KG1 (cell line): ENCODE measurements around the gene CACNA1C.
"Not testable (repeated sequence)": the region's sequence is repeated elsewhere in the genome, so short reads cannot be mapped to it uniquely, and the experiment has no call there.

Source experiments
- DNase-seq: peaks from one replicate; lab custom pipeline; 2025; lab: John Stamatoyannopoulos, UW

CACNA1C gene

DNA sequence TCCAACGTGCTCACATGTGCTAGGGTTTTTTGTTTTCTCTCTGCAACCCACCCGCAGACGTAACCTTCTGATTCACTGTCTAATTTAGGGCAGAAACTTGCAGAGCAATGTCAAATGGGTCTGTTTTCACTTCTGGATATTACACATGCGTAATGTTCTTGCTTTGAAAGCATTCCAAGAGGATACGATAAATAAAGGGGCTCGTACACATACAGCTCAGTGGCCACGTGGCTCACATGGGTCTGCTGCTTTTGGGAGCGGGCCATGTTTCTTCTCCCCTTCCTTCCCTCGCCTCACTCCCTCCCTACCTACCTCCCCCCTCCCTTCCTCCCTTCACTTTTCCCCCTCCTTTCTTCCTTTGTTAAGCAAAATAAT, 23.4 kb downstream of the CACNA1C start:
- no peak for DNase-seq

DNA sequence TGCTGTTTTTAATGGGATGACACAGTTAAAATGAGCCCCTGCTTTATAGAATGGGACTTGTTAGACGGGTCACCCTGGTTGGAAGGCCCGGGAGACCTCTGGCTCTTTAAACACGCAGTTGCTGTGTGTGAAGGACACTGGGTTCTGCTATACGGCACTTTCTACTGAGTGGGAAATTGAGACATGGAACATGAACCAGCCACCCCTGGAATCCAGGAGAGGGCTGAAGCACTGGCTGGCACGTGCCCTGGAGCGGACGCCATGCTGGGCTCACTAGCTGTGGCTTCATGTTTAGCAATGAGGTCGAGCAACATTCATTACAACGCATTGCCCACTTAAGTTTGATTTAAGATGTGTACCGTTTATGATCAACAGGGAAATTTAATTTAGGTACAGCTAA, 23.9 kb downstream of the CACNA1C start:
- DNase-seq = no peak

DNA sequence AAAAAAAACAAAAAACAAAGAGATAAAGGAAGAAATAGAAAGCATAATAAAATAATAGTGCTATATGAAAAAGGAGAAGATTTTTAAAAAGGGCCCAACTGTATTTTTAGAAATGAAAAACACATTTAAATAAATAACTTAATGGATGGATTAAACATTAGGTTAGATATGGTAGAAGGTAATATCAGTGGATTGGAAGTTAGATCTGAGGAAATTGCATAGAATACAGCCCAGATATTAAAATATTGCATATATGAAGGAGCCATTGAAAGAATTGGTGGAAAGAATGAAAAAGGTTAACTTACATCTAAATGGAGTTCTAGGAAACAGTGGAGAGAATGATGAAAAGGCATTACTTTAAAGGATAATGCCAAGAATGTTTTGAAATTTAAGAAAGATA, 27.8 kb downstream of the CACNA1C start:
- DNase-seq = no peak

DNA sequence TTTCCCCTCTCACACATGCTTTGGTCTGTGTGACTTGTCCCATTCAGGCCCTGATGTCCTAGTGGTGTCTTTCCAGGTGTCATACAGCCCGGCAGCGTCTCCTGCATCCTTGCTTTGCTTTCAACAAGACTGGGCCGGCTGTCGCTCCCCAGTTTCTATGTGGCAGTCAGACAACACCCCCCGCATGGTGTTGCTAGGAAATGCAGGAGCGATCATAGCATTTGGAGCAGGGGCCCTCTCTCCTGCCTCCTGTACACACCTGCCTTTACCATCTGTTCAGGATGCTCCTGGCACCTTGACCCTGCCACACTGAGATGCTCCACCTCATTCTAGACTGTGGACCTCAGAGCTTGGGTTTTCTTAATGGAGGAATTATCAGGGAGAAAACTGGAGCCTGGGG, 29.5 kb downstream of the CACNA1C start:
- DNase-seq = no peak

DNA sequence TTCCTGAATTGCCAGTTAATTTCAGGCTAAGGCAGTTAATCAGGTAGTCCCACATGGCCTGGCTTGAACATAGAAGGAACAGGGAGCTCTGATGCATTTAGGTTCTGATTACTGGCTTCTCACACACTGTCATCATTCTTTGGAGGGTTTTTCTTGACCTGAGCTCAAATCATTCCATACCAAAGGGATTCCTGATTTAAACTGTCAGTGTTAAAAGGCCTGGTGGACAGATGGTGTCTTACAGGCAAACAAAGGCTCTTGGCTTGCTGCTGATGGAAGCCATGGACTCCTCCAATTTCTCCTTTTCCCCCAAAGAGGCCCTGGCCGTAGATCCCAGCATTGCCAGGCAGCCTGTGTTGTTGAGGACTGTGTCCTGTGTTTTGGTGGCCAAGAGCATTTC, 30.2 kb downstream of the CACNA1C start:
- no peak for DNase-seq

DNA sequence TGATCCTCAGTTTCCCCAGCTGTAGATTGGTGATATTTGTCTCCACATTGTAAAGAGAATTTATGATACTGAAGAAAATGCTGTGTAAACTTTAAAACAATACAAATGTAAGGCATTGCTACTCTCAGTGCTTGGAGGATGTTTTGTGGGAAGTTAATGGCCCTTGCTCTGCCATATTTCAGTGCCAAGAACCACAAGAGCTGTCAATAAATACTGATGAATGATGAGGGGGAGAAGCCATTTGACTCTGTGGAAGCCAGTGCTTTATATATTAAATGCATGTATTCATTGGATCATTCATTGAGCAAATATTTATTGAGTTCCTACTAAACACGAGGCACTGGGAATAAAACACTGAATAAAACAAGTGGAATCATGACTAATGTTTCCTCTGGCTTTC, 30.8 kb downstream of the CACNA1C start:
- no peak for DNase-seq

DNA sequence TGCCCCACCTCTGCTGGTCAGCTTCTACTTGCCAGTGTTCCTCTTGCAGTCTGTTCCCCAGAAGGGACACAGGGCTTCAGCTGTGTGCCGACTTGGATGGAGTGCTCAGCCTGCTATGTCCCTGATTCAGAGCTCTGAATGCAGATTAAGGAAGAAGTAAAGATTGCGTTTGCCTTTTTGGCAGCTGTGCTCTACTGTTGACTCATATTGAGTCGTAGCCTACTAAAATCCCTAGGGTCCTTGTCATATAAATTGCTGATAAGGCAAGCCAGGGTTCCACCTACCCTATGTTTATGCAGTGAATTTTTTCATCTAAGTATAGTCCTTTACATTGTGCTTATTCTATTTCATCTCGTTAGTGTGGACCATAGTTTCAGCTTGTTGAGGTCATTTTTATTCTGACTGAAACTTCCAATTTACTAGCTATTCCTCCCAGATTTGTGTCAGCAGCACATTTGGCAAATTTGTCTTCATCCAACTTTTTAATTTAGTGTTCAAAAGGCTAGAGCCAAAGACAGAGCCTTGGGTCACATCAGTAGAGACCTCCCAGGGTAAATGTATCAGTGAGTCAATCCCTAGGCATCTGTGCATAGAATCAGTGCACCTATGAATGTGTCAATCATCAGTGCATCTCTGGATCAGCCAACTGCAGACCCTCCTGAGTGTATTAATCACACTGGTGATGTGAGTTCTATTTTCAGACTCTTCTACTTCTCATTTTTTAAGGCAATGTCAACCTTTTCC, 31.9 kb downstream of the CACNA1C start:
- no peak for DNase-seq

DNA sequence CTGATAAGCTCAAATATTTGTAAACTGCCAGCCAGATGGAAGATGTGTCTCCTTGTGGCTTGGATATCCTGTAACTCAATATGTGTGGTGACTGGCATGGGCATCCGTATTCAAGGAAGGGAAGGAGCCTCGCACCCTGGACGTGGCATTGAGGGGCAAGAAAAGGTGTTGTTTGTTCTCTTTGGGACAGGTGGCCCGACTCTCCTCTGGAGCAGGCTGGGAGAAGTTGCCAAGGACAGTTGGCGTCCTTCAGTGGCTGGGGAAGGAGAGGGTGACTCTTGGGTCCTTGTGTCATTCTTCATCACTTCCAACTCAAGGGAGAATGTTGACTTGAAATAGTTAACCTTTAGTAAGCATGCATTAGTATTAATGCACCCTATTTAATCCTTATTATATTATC, 39.6 kb downstream of the CACNA1C start:
- no peak for DNase-seq

DNA sequence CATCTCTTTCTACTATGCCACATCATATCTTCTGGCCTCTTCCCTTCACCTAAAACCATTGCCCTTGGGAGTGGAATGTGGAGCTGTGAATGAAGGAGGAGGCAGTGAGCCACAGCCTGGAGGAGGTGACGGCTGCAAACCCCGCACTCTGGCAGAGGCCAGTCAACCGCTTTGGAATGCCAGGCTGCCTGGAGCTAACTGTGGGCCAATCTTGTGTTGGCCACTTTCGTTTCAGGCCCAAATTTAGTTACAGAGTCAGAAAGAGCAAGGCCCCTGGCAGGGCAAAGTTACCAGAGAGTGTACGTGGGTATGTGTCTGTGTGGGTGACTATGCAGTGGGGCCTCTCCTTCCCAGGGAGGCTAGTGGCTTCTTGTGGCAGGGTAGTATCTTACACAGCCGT, 40.1 kb downstream of the CACNA1C start:
- DNase-seq = no peak

DNA sequence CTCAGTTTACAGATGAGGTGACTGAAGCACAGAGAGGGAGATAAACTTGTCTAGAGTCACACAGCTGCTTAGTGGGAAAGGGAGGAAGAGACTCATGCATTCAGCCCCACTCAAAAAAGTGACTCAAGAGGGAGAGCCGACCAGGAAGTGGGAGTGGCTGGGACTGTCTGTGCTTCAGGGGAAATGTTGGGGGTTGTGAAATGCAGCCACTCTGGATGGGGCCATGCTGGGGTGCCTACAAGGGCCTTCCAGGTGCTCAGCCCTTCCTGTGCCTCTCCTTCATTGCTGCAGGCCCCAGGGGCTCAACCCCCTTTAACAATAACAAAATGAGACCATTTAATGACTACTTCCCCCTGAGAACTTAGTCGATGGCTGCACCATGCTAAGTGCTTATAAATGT, 41.8 kb downstream of the CACNA1C start:
- no peak for DNase-seq

DNA sequence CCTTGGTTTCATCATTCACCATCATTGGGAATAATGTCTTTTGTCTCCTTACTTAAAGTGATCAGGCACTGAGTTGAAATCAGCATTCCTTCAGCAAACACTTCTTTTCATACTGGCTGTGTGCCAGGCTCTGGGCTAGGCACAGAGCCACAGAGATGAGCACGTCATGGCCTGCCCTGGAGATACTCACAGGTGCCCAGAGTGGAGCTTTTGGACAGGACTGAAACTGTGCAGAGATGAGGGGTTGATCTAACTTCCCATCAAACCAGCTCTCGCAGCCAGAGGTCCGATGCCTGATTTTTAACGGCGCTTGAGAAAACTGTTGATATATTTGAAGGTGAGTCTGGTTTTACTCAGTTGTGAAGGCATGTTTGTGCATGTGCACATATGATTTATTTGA, 43.1 kb downstream of the CACNA1C start:
- no peak for DNase-seq

DNA sequence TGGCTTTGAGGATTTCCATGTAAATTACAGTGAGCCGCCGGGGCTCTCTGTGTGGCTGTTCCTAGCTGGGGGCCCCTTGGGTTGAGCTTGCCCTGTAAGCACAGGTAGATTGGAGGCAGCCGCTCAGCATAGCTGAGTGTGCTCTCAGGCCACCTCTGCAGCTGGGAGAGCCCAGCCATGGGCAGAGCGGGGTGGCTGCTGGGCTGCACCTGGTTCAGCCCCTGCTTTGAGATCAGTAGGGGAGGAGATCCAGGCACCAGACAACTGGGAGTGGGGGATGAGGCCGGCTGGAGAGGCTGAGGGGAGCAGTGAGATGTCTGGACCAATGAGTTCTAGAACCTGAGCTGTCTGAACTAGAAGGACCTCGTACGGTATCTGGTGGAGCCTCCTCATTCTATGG, 44.8 kb downstream of the CACNA1C start:
- DNase-seq = no peak

DNA sequence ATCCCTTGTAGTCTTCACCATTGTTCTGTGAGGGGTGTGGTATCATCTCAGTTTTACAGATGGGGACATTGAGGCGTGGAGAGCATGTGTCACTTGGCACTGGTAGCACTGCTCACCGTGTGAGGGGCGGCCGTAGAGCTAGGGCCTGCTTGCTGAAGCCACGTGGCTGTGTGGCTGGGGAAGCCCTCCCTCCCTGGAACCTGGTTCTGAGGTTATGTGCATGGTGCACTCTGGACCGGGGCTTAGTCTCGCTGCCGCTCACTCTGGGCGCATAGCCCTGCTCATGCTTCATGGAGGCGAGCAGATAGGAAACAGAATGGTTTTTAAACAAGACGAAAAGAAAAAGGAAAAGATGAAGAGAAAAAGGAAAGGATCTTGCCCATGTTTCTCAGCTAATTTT, 46.1 kb downstream of the CACNA1C start:
- no peak for DNase-seq

DNA sequence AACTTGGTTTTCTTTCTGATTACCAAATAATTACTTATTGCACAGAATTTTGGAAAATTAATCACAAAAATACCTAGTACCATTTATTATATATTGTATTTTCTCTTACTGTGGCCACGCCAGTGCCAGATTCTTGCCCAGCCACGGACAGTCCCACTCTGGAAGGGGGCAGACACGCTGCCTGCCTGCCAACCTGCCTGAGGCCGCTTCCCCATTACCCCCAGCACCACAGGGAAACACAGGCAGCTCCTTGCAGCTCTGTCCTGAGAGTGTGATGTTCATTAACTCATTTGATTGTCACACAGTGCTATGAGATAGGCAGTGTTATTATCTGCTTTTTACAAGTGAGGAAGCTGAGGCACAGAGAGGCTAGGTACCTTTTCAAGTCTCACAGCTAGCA, 46.8 kb downstream of the CACNA1C start:
- DNase-seq = no peak

DNA sequence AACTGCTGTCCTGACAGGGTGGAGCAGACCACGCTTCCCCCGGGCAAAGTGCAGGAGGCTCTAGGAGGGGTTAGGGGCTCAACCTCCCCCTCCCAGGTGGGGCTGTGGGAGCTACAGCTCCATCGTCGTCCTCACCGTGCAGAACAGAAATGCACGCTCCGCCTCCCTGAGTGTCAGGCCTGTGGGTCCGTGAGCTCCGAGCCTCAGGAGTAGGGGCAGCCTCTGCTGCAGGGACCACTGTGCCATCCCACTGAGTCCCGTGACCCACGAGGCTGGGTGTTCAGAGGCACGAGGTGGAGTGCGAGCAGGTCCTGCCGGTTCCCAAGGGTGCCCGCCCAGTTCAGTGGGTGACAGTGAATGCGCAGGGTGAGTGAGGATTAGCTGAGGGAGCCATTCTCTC, 48.6 kb downstream of the CACNA1C start:
- DNase-seq = no peak

DNA sequence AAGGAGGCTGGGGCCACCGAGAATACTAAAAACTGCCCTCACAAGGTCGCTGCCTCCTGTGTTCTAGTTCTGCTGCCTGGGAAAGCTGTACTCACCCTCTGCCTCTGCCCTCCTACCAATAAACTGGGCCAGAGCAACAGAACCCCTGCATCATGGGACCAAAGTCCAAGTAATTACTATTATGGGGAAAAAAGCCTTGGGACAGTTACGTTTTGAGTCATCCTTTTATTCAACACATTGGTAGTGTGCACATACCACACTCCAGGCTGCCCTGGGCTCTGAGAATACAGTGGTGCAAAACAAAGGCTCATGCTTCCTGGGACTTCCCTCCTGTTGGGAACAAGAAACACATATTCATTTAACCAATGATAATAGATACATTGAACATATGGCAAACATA, 49.0 kb downstream of the CACNA1C start:
- DNase-seq = no peak

DNA sequence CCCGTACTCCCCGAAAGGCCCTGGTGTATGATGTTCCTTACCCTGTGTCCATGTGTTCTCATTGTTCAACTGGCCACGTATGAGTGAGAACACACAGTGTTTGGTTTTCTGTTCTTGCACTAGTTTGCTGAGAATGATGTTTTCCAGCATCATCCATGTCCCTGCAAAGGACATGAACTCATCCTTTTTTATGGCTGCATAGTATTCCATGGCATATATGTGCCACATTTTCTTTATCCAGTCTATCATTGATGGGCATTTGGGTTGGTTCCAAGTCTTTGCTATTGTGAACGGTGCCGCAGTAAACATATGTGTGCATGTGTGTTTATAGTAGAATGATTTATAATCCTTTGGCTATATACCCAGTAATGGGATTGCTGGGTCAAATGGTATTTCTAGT, 49.9 kb downstream of the CACNA1C start:
- not testable (repeated sequence) for DNase-seq

DNA sequence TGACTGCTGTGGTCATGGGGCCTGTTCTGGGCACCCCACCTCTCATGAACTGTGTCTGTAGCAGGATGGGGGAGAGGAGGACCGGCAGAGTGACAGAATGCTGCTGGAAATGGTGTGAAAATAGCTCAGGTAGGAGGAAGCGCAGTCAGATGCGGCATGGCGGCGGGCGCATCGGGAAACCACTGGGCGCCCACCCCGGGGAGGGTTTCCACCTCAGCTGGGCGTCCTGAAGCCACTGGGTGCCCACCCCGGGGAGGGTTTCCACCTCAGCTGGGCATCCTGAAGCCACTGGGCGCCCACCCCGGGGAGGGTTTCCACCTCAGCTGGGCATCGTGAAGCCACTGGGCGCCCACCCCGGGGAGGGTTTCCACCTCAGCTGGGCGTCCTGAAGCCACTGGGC, 52.6 kb downstream of the CACNA1C start:
- DNase-seq = not testable (repeated sequence)

DNA sequence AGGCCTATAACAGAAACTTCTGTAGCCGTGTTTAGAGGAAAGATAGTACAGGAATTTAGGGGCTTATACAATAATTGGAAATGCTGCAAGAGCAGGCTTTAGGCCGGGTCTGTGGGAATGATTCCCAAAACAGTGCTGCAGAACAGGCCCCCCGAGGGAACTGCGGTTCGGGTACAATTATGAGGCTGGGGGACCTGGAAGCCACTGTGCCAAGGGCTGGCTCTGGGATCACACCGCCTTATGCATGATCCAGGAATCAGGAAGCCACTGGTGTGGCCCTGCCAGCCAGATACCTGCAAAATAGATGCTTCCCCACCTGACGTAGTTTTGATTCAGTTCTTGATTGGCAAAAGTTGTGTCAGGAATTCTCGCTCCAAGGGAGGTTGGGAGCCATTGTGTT, 55.4 kb downstream of the CACNA1C start:
- DNase-seq = no peak

DNA sequence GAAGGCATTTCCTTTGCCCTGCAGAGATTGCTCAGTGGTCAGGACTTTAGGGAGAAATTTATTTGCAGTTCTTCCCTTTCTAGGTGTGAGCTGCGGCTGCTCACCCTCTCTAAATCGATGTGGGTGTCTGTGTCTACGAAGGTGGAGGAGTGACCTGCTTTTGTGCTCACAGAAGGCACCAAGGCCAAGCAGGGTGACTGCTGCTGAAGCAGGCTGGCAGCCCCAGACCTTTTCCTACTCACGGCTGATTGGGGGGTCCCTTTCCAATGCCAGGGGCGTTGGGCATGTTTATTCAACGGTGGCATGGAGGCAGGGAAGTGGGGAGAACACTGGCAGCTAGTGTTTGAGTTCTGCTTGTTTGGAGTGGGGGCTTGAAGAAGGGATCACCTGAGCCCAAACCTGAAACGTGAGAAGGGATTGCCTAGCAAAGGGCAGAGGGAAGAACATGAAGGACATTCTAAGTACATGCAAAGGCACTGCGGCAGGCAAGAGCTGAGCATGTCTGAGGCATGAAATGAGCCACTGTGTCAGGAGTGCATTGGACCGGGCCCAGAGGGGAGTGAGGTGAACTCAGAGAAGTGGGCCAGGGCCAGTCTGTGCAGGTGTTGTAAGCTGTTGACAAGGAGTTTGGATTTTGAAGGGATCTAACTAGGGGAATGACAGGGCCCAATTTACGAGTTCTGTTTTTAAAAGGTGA, 56.3 kb downstream of the CACNA1C start:
- DNase-seq = no peak

DNA sequence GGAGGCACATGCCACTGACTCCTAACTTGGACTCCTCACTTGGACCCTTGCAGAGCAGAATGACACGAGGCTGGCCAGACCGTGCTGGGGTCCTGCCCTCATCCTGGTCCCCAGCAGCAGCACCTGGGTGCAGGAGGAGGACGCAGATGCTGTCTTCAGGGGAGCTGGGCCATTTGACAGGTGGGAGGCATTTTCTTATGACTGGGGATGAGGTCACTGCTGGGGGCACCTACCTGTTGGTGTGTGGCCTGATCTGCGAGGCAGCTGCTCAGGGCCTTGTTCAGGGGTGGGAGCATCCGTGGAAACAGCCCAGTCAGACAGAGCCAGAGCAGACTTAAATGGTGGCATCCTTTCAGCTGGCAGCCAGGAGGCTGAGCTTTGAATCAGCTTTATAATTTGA, 57.3 kb downstream of the CACNA1C start:
- no peak for DNase-seq

DNA sequence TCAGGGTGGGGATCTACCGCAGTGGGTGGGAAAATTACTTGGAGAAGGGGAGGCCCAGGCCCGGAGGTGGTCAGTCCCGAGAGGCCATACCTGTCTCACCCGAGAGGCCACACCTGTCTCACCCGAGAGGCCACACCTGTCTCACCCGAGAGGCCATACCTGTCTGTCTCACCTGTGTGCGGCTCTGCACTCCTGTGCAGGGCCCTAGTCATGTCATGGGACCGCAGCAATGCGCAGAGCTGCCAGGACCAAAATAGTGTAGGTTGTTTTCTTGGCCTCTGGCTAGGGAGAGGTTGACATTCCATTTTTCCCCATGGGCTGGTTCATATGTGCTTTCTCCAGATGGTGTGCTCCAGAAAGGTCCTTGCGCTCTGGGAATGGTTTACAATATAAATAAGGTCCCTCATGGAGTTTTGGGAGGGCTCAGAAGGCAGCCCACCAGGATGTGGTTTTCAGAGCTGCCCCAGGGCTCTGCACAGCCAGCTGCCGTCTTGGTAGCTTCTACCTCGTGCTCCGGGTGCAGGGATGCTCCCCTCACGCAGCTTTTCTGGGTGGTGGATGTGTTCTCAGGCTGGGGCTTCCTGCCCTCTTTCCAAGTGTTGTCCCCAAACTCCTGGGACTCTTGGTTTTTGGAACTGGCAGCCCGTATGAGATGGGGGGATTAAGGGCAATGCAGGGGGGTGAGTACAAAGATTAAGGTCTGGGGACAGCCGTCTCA, 58.2 kb downstream of the CACNA1C start:
- no peak for DNase-seq

DNA sequence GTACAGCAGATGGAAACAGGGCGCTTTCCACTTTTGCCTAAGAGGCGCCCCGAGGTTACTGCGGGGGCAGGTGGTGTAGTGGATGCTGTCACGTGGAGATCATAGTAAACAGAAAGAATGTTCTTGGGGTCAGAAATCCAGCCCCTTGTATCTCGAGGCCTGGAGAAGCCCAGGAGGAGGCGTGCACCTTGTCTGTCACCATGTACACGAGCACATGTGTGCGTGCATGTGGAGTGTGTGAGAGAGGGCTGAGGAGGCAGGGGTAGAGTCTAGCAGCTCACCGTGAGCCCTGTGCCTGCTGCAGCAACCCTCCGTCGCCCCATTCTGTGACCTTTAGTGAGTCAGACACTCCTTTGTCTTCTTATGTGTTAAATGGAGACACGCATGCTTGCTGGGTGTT, 59.0 kb downstream of the CACNA1C start:
- no peak for DNase-seq
